GM23338 (cell line): Measurements from ENCODE around the gene RTL1. TPM values are rescaled to one million over a fixed set of nuclear protein-coding genes. Genes with fewer than 3 reads are reported as not detected.
A peak's percentile ranks its signal among the peaks of the same experiment; 100 is the strongest.

ENCODE experiments used
- ATAC-seq: fragments of 200-7000 bp; cut with Tn5 transposase; 3 replicates; pipeline ENCODE4 v1.9.1; 2020
- DNase-seq: peaks from one replicate; pipeline ENCODE4 v3.0.0-alpha.2; 2015; ENCODE audit warnings: low spot score
- H2AFZ ChIP-seq: fragments of 200-600 bp; sonication (generic); 2 replicates; pipeline ENCODE4 v1.8.0; 2016; ENCODE audit warnings: antibody characterized with exemption, mild to moderate bottlenecking, moderate library complexity
- H3F3A ChIP-seq: fragments of 200-600 bp; sonication (generic); replicated peaks from 2 replicates; pipeline ENCODE4 v1.8.0; 2017; ENCODE audit warnings: antibody characterized with exemption, mixed run types, low read depth
- H3K27ac ChIP-seq: fragments of 200-600 bp; sonication (generic); 2 replicates; pipeline ENCODE4 v1.6.1; 2016; ENCODE audit warnings: low read depth
- H3K27me3 ChIP-seq: fragments of 200-600 bp; sonication (generic); 2 replicates; pipeline ENCODE4 v1.8.0; 2016; ENCODE audit warnings: mild to moderate bottlenecking, mixed run types, moderate library complexity; ENCODE audit not compliant: insufficient read depth
- H3K36me3 ChIP-seq: fragments of 200-600 bp; sonication (generic); 2 replicates; pipeline ENCODE4 v1.8.0; 2016; ENCODE audit warnings: mild to moderate bottlenecking; ENCODE audit not compliant: insufficient read depth
- H3K4me1 ChIP-seq: fragments of 200-600 bp; sonication (generic); 2 replicates; pipeline ENCODE4 v1.8.0; 2016; ENCODE audit warnings: mild to moderate bottlenecking, moderate library complexity; ENCODE audit not compliant: insufficient read depth
- H3K4me2 ChIP-seq: fragments of 200-600 bp; sonication (generic); 2 replicates; pipeline ENCODE4 v1.7.1; 2017; ENCODE audit warnings: mixed run types
- H3K4me3 ChIP-seq: fragments of 200-600 bp; sonication (generic); 2 replicates; pipeline ENCODE4 v1.6.1; 2016; ENCODE audit warnings: mixed run types
- H3K79me2 ChIP-seq: fragments of 200-600 bp; sonication (generic); replicated peaks from 2 replicates; pipeline ENCODE4 v1.8.0; 2017; ENCODE audit warnings: mild to moderate bottlenecking; ENCODE audit not compliant: insufficient read depth
- H3K9me2 ChIP-seq: fragments of 200-600 bp; sonication (generic); 2 replicates; pipeline ENCODE4 v1.8.0; 2017; ENCODE audit not compliant: insufficient read depth
- H4K20me1 ChIP-seq: fragments of 200-600 bp; sonication (generic); replicated peaks from 2 replicates; pipeline ENCODE4 v1.8.0; 2017; ENCODE audit warnings: mild to moderate bottlenecking; ENCODE audit not compliant: insufficient read depth
- H3K27ac Mint-ChIP-seq: 2 replicates; pipeline ENCODE4 v1.8.0; 2020; ENCODE audit warnings: inconsistent platforms, mild to moderate bottlenecking, moderate library complexity, mixed read lengths
- H3K27me3 Mint-ChIP-seq: 3 replicates; pipeline ENCODE4 v1.8.0; 2022; ENCODE audit warnings: low read depth, mild to moderate bottlenecking, moderate library complexity, mixed read lengths, inconsistent platforms; ENCODE audit not compliant: insufficient read depth, poor library complexity
- H3K36me3 Mint-ChIP-seq: 3 replicates; pipeline ENCODE4 v1.8.0; 2021; ENCODE audit warnings: low read depth, mild to moderate bottlenecking, inconsistent platforms, moderate library complexity, mixed read lengths
- H3K4me1 Mint-ChIP-seq: 3 replicates; pipeline ENCODE4 v1.8.0; 2020; ENCODE audit warnings: mild to moderate bottlenecking, inconsistent platforms, mixed read lengths
- H3K4me3 Mint-ChIP-seq: 3 replicates; pipeline ENCODE4 v1.8.0; 2021; ENCODE audit warnings: moderate library complexity, mild to moderate bottlenecking, inconsistent platforms, mixed read lengths
- H3K9me3 Mint-ChIP-seq: 3 replicates; pipeline ENCODE4 v1.8.0; 2020; ENCODE audit warnings: moderate library complexity, mild to moderate bottlenecking, inconsistent platforms, mixed read lengths
- ETS1 ChIP-seq: IDR thresholded peaks from 2 replicates; pipeline ENCODE4 v1.6.1; 2016; ENCODE audit warnings: antibody characterized with exemption
- EZH2phosphoT487 ChIP-seq: fragments of 200-600 bp; sonication (generic); IDR thresholded peaks from one replicate; pipeline ENCODE4 v1.8.1; 2018; ENCODE audit warnings: antibody characterized with exemption; ENCODE audit not compliant: unreplicated experiment
- JUNB ChIP-seq: IDR thresholded peaks from one replicate; pipeline ENCODE4 v1.6.1; 2016; ENCODE audit warnings: antibody characterized with exemption; ENCODE audit not compliant: unreplicated experiment
- NANOG ChIP-seq: IDR thresholded peaks from 2 replicates; pipeline ENCODE4 v1.6.1; 2016; ENCODE audit warnings: antibody characterized with exemption, borderline replicate concordance
- POLR2AphosphoS5 ChIP-seq: IDR thresholded peaks from 2 replicates; pipeline ENCODE4 v1.6.1; 2016; ENCODE audit warnings: antibody characterized with exemption, low read depth
- REST ChIP-seq: IDR thresholded peaks from one replicate; pipeline ENCODE4 v1.6.1; 2018; ENCODE audit warnings: antibody characterized with exemption; ENCODE audit not compliant: unreplicated experiment
- ZNF114 ChIP-seq: fragments of 250-450 bp; sonication (Bioruptor Pico); IDR thresholded peaks from 2 replicates; pipeline ENCODE4 v1.5.0; 2020; ENCODE audit warnings: mild to moderate bottlenecking, moderate library complexity
- polyA plus RNA-seq: library from polyadenylated mRNA; unstranded; fragments of >200 nt; fragmentation: Nextera tagmentation; extraction: Ambion mirVana; gene quantifications from 2 replicates; pipeline ENCODE4 v1.2.1, GENCODE V29; 2016
- total RNA-seq: library from RNA; depleted of rRNA; stranded (reverse); fragments of >200 nt; shearing (Covaris generic); gene quantifications from 2 replicates; pipeline ENCODE4 v1.2.3, GENCODE V29; 2014
- TF ChIP-seq, protein P1 (sequence below), 2 experiments: fragments of 200-600 bp in 1 of 2; sonication (generic) in 1 of 2; conservative IDR thresholded peaks; 2 replicates each; pipeline versions ENCODE4 v1.5.1 to v1.6.1; 2016 to 2017; ENCODE audit warnings: antibody characterized with exemption in 2 of 2, low read depth in 2 of 2, mild to moderate bottlenecking in 2 of 2, moderate library complexity in 1 of 2
- TF ChIP-seq, protein P2 (sequence below): fragments of 250-450 bp; sonication (Bioruptor Pico); IDR thresholded peaks from 2 replicates; pipeline ENCODE4 v1.5.0; 2020; ENCODE audit warnings: mild to moderate bottlenecking, moderate library complexity

The RTL1 gene
- total and polyA plus RNA-seq, 2 experiments from 2014 or later, result not detected

GRCh38 chr14:100832311-100832960 lies 71.1 kb downstream of the RTL1 start:
- Histone ChIP-seq H3K4me2 (peak overlapping the region; percentile 40; the same call in 1 of the 2 replicates), H4K20me1 (no peaks in the 10 kb centered on the region), H3K36me3 (no peaks in the 10 kb centered on the region), H3K4me3 (no peak overlapping the region), H3K9me2 (no peaks in the 10 kb centered on the region; the same call in 1 of the 2 replicates), H3K79me2 (no peaks in the 10 kb centered on the region), H3F3A (no peaks in the 10 kb centered on the region), H3K27ac (no peak overlapping the region), H3K27me3 (no peaks in the 10 kb centered on the region), H2AFZ (peak overlapping the region; percentile 49), H3K4me1 (peaks cover 9% of the 10 kb centered on the region)
- Mint-ChIP-seq H3K4me3 (no peak overlapping the region), H3K9me3 (peaks cover 12% of the 10 kb centered on the region), H3K36me3 (peaks cover 7% of the 10 kb centered on the region), H3K27me3 (peaks cover 23% of the 10 kb centered on the region), H3K4me1 (peaks cover 39% of the 10 kb centered on the region), H3K27ac (no peak overlapping the region)
- peak; percentile 31 for DNase-seq
- peak; percentile 20; the same call in 2 of the 3 replicates for ATAC-seq
- TF ChIP-seq REST (no peak), NANOG (no peak), JUNB (no peak), EZH2phosphoT487 (no peak), POLR2AphosphoS5 (no peak), ETS1 (no peak), ZNF114 (CRISPR knock-in tag) (no peak)
- TF ChIP-seq, protein P1, sequence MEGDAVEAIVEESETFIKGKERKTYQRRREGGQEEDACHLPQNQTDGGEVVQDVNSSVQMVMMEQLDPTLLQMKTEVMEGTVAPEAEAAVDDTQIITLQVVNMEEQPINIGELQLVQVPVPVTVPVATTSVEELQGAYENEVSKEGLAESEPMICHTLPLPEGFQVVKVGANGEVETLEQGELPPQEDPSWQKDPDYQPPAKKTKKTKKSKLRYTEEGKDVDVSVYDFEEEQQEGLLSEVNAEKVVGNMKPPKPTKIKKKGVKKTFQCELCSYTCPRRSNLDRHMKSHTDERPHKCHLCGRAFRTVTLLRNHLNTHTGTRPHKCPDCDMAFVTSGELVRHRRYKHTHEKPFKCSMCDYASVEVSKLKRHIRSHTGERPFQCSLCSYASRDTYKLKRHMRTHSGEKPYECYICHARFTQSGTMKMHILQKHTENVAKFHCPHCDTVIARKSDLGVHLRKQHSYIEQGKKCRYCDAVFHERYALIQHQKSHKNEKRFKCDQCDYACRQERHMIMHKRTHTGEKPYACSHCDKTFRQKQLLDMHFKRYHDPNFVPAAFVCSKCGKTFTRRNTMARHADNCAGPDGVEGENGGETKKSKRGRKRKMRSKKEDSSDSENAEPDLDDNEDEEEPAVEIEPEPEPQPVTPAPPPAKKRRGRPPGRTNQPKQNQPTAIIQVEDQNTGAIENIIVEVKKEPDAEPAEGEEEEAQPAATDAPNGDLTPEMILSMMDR (conservative IDR thresholded peaks at IDR 0.05; ENCODE audit: low read depth in 2 of 2), result no peak
- TF ChIP-seq, protein P2, sequence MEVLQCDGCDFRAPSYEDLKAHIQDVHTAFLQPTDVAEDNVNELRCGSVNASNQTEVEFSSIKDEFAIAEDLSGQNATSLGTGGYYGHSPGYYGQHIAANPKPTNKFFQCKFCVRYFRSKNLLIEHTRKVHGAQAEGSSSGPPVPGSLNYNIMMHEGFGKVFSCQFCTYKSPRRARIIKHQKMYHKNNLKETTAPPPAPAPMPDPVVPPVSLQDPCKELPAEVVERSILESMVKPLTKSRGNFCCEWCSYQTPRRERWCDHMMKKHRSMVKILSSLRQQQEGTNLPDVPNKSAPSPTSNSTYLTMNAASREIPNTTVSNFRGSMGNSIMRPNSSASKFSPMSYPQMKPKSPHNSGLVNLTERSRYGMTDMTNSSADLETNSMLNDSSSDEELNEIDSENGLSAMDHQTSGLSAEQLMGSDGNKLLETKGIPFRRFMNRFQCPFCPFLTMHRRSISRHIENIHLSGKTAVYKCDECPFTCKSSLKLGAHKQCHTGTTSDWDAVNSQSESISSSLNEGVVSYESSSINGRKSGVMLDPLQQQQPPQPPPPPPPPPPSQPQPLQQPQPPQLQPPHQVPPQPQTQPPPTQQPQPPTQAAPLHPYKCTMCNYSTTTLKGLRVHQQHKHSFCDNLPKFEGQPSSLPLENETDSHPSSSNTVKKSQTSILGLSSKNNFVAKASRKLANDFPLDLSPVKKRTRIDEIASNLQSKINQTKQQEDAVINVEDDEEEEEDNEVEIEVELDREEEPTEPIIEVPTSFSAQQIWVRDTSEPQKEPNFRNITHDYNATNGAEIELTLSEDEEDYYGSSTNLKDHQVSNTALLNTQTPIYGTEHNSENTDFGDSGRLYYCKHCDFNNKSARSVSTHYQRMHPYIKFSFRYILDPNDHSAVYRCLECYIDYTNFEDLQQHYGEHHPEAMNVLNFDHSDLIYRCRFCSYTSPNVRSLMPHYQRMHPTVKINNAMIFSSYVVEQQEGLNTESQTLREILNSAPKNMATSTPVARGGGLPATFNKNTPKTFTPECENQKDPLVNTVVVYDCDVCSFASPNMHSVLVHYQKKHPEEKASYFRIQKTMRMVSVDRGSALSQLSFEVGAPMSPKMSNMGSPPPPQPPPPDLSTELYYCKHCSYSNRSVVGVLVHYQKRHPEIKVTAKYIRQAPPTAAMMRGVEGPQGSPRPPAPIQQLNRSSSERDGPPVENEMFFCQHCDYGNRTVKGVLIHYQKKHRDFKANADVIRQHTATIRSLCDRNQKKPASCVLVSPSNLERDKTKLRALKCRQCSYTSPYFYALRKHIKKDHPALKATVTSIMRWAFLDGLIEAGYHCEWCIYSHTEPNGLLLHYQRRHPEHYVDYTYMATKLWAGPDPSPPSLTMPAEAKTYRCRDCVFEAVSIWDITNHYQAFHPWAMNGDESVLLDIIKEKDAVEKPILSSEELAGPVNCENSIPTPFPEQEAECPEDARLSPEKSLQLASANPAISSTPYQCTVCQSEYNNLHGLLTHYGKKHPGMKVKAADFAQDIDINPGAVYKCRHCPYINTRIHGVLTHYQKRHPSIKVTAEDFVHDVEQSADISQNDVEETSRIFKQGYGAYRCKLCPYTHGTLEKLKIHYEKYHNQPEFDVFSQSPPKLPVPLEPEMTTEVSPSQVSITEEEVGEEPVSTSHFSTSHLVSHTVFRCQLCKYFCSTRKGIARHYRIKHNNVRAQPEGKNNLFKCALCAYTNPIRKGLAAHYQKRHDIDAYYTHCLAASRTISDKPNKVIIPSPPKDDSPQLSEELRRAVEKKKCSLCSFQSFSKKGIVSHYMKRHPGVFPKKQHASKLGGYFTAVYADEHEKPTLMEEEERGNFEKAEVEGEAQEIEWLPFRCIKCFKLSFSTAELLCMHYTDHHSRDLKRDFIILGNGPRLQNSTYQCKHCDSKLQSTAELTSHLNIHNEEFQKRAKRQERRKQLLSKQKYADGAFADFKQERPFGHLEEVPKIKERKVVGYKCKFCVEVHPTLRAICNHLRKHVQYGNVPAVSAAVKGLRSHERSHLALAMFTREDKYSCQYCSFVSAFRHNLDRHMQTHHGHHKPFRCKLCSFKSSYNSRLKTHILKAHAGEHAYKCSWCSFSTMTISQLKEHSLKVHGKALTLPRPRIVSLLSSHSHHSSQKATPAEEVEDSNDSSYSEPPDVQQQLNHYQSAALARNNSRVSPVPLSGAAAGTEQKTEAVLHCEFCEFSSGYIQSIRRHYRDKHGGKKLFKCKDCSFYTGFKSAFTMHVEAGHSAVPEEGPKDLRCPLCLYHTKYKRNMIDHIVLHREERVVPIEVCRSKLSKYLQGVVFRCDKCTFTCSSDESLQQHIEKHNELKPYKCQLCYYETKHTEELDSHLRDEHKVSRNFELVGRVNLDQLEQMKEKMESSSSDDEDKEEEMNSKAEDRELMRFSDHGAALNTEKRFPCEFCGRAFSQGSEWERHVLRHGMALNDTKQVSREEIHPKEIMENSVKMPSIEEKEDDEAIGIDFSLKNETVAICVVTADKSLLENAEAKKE (CRISPR knock-in tag), result no peak
